ENCODE results near the gene FLT1. TPM values are rescaled to one million over a fixed set of nuclear protein-coding genes. Genes with fewer than 3 reads are reported as not detected.

The FLT1 gene
- total and polyA plus RNA-seq, 2 of the 13 experiments (the other 11 are each of a cell fraction or from before 2014, with no cell fraction given), result 0.02 TPM; not detected in 1

GRCh38 chr13:28349907-28350654 lies 144.8 kb downstream of the FLT1 start:
- in situ Hi-C loops (cut with HindIII; ENCODE audit: extremely low pct_ligation_motif_present, low pct_unique_long_range_greater_than_20kb) (no loop called here), intact Hi-C loops (cut with micrococcal nuclease; ENCODE audit: unreplicated experiment) (no loop called here)
- 67% methylated on average over 6 of the region's 8 CpGs for WGBS (ENCODE audit: low lambda C conversion rate)
- no peaks in the 10 kb centered on the region for H3K36me3 ChIP-seq (replicated peaks in 1 of 2; ENCODE audit: control insufficient read depth in 1 of 2, insufficient read depth in 2 of 2, low read length in 2 of 2)
- FAIRE-seq (no peak), ATAC-seq (no peak), DNase-seq (ENCODE audit: low spot score) (no peak)
- no peak overlapping the region for H3K4me3 ChIP-seq (replicated peaks in 1 of 3; ENCODE audit: insufficient read depth in 1 of 3, low read depth in 2 of 3, low read length in 3 of 3)
- no peaks in the 10 kb centered on the region for H4K20me1 ChIP-seq (ENCODE audit: insufficient read depth, low read length)
- no peaks in the 10 kb centered on the region for H3K27me3 ChIP-seq (ENCODE audit: control insufficient read depth in 1 of 2, insufficient read depth in 2 of 2, low read length in 2 of 2)
- no TSS peak for BruUV-seq (replicated peaks)
- TF ChIP-seq ZBTB39 (CRISPR knock-in tag; IDR thresholded peaks at IDR 0.05), result no peak
- TF ChIP-seq ZNF296 (CRISPR knock-in tag; conservative IDR thresholded peaks at IDR 0.05), result no peak
- no peak for TF ChIP-seq FOXO1 (CRISPR knock-in tag; IDR thresholded peaks at IDR 0.05)
- no peak overlapping the region for H2AFZ ChIP-seq (ENCODE audit: low read length)
- POLR2A ChIA-PET, result no interaction called here
- H3K9ac ChIP-seq (ENCODE audit: insufficient read depth, low read depth, low read length), result no peak overlapping the region
- H3K4me2 ChIP-seq (ENCODE audit: low read depth, low read length), result no peak overlapping the region
- no peak overlapping the region for H3K27ac ChIP-seq (ENCODE audit: extremely low read length, insufficient read depth, low read length)
- no peaks in the 10 kb centered on the region for H3K9me3 ChIP-seq (ENCODE audit: low read length)
- H3K4me1 ChIP-seq (ENCODE audit: insufficient read depth, low read length), result no peaks in the 10 kb centered on the region
- H3K79me2 ChIP-seq (ENCODE audit: insufficient read depth, low read length), result no peaks in the 10 kb centered on the region
- CTCF ChIA-PET (ENCODE audit: low intra/inter-chr PET ratio, low total read pairs), result no interaction called here

GRCh38 chr13:28349371-28349770 lies 145.6 kb downstream of the FLT1 start:
- TF ChIP-seq ZNF792 (CRISPR knock-in tag; IDR thresholded peaks at IDR 0.05) (no peak), NONO (IDR thresholded peaks at IDR 0.05) (no peak), NONO (CRISPR knock-in tag; conservative IDR thresholded peaks at IDR 0.05) (no peak), DNMT1 (CRISPR knock-in tag; IDR thresholded peaks at IDR 0.05) (no peak), ZNF746 (CRISPR knock-in tag; IDR thresholded peaks at IDR 0.05) (no peak), TP53 (CRISPR knock-in tag; conservative IDR thresholded peaks at IDR 0.05) (no peak), ATF1 (CRISPR knock-in tag; IDR thresholded peaks at IDR 0.05) (no peak), SRF (IDR thresholded peaks at IDR 0.05; ENCODE audit: low read depth, low read length) (no peak), MZF1 (CRISPR knock-in tag; IDR thresholded peaks at IDR 0.05; ENCODE audit: borderline replicate concordance) (no peak)
- H3K36me3 ChIP-seq (replicated peaks in 1 of 2; ENCODE audit: control insufficient read depth in 1 of 2, insufficient read depth in 2 of 2, low read length in 2 of 2), result no peaks in the 10 kb centered on the region
- no peaks in the 10 kb centered on the region for H4K20me1 ChIP-seq (ENCODE audit: insufficient read depth, low read length)
- no peak for ATAC-seq
- 85% methylated on average over 4 of the region's 6 CpGs for WGBS (ENCODE audit: low lambda C conversion rate)
- no peak overlapping the region for H3K27ac ChIP-seq (ENCODE audit: extremely low read length, insufficient read depth, low read length)
- in situ Hi-C loops (cut with HindIII; ENCODE audit: extremely low pct_ligation_motif_present, low pct_unique_long_range_greater_than_20kb) (no loop called here), intact Hi-C loops (cut with micrococcal nuclease; ENCODE audit: unreplicated experiment) (no loop called here)
- H3K4me3 ChIP-seq (replicated peaks in 1 of 3; ENCODE audit: insufficient read depth in 1 of 3, low read depth in 2 of 3, low read length in 3 of 3), result no peak overlapping the region
- H3K4me2 ChIP-seq (ENCODE audit: low read depth, low read length), result no peak overlapping the region
- DNase-seq (ENCODE audit: low spot score), result no peak
- H3K79me2 ChIP-seq (ENCODE audit: insufficient read depth, low read length), result no peaks in the 10 kb centered on the region
- BruUV-seq (replicated peaks), result no TSS peak
- CTCF ChIA-PET (ENCODE audit: low intra/inter-chr PET ratio, low total read pairs), result no interaction called here
- no peak overlapping the region for H3K9ac ChIP-seq (ENCODE audit: insufficient read depth, low read depth, low read length)
- POLR2A ChIA-PET, result no interaction called here
- H3K27me3 ChIP-seq (ENCODE audit: control insufficient read depth in 1 of 2, insufficient read depth in 2 of 2, low read length in 2 of 2), result no peaks in the 10 kb centered on the region
- H3K4me1 ChIP-seq (ENCODE audit: insufficient read depth, low read length), result no peaks in the 10 kb centered on the region
- no peaks in the 10 kb centered on the region for H3K9me3 ChIP-seq (ENCODE audit: low read length)
- FAIRE-seq, result no peak
- H2AFZ ChIP-seq (ENCODE audit: low read length), result no peak overlapping the region
